GM12864 (cell line): ENCODE data around the gene SFMBT2.

Experiments used
- DNase-seq: peaks from one replicate; pipeline ENCODE4 v3.0.0-alpha.2; 2011; ENCODE audit warnings: low read depth
- H3K4me3 ChIP-seq: 2 replicates; pipeline ENCODE4 v1.5.1; 2011; ENCODE audit warnings: mild to moderate bottlenecking, low read depth, low read length, control low read depth
- CTCF ChIP-seq: IDR thresholded peaks from 2 replicates; pipeline ENCODE4 v1.5.1; 2011; ENCODE audit warnings: low read depth, mild to moderate bottlenecking, moderate library complexity, low read length, control low read depth, inconsistent platforms; ENCODE audit errors: missing control alignments

SFMBT2 gene

GRCh38 chr10:7424919-7425318 lies 14.1 kb upstream of the SFMBT2 start:
- no peak overlapping the region for H3K4me3 ChIP-seq
- no peak for TF ChIP-seq CTCF
- DNase-seq, result no peak

- DNase-seq, result peak; percentile 68
- TF ChIP-seq CTCF, result peak; percentile 41
- no peak overlapping the region for H3K4me3 ChIP-seq
These were observed 13.5 kb upstream of the SFMBT2 start for GRCh38 chr10:7424315-7424714.

- no peak for TF ChIP-seq CTCF
- H3K4me3 ChIP-seq, result no peak overlapping the region
- DNase-seq, result no peak
These were observed 12.7 kb upstream of the SFMBT2 start for GRCh38 chr10:7423521-7423920.

DNA sequence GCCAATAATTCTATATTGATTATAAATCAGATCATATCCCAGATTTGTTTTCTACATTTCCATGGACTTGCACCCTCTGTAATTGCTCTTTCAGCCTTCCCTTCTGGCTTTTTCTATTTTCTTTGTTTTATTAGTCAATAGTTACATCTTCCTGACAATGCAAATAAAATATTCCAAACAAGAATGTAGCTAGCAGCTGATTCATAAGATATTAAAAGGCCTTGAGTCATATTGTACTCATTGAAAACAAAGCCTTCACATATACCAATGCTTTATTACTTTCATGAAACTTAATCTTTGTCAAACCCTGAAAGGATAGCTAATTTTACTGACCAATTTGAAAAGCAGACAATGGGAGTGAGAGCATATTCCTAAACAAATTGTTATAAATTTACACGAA lies 10.7 kb upstream of the SFMBT2 start:
- no peak for DNase-seq
- no peak overlapping the region for H3K4me3 ChIP-seq
- TF ChIP-seq CTCF, result no peak

DNA sequence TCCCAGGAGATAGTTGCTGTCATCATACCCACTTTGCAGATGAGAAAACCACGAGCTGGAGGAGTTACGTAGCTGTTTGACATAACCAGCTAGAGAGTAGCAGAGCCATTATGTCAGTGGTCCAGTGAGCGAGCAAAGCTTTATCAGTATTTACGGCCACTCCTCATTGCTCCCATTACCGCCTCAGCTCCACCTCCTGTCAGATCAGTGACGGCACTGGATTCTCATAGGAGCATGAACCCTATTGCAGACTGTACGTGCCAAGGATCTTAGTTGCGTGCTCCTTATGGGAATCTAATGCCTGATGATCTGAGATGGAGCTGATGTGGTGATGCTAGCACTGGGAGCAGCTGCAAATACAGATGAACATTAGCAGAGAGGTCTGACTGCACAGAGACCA lies 9.2 kb upstream of the SFMBT2 start:
- no peak overlapping the region for H3K4me3 ChIP-seq
- TF ChIP-seq CTCF, result no peak
- no peak for DNase-seq

- DNase-seq, result no peak
- H3K4me3 ChIP-seq, result no peak overlapping the region
- TF ChIP-seq CTCF, result no peak
These were observed 7.0 kb upstream of the SFMBT2 start for GRCh38 chr10:7417807-7418206.

DNA sequence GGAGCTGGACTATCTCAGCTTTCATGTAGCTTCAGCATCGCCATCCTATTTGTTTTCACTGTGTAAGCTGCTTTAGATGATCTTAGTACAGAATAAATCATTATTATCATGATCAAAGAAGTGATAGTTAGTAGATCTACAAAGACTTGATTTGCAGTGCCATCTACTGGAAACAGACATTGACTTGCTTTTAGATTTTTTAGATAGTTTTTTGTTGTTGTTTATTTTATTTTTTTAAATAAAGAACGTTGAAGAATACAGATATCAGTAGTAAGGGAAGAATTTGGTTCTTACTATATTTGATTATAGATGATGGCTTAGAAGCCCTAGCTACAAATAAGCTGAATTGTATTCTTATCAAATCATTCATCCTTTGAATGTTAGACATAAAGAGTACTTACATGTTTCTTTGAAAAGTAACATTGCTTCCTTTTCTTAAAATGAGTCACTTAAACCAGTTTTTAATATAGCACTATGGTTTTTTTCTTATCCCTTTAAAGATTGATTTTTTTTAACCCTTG lies 6.3 kb upstream of the SFMBT2 start:
- no peak for TF ChIP-seq CTCF
- no peak overlapping the region for H3K4me3 ChIP-seq
- DNase-seq, result no peak
